SK-N-SH (cell line): ENCODE measurements around the gene CLASP1. TPM values are rescaled to one million over a fixed set of nuclear protein-coding genes. Genes with fewer than 3 reads are reported as not detected.

Source experiments
- CTCF ChIA-PET: fragments of 300-600, 350-600 bp; formaldehyde crosslinking; extraction: SDS; loops from one replicate; lab custom pipeline; 2021; lab: Yijun Ruan, JAX
- POLR2A ChIA-PET: fragments of 350-600 bp; sonication (Branson Sonifier 250); formaldehyde crosslinking; extraction: SDS; loops from one replicate; lab custom pipeline; 2020; ENCODE audit warnings: antibody characterized with exemption, inconsistent platforms; lab: Yijun Ruan, JAX
- DNase-seq: peaks from one replicate; pipeline ENCODE4 v3.0.0; 2012
- H2AFZ ChIP-seq: fragments of 200-600 bp; sonication (generic); 2 replicates; pipeline ENCODE4 v1.8.1; 2016; ENCODE audit warnings: antibody characterized with exemption, mild to moderate bottlenecking, low read depth
- H3F3A ChIP-seq: fragments of 200-600 bp; sonication (generic); replicated peaks from 2 replicates; pipeline ENCODE3; 2016; ENCODE audit warnings: antibody characterized with exemption, mild to moderate bottlenecking; ENCODE audit not compliant: insufficient read depth
- H3K27ac ChIP-seq, 2 experiments: fragments of 200-500 bp in 1 of 2; fragments of 200-600 bp in 1 of 2; sonication (Bioruptor generic) in 1 of 2; sonication (generic), shearing (Covaris generic) in 1 of 2; 2 replicates each; pipeline versions ENCODE4 v1.5.1 to v1.6.1; 2014 to 2016; ENCODE audit warnings: low read depth in 2 of 2, inconsistent platforms in 1 of 2, low read length in 1 of 2, mild to moderate bottlenecking in 1 of 2, mixed read lengths in 1 of 2
- H3K27me3 ChIP-seq: fragments of 200-600 bp; sonication (generic), shearing (Covaris generic); 2 replicates; pipeline ENCODE4 v1.6.1; 2016; ENCODE audit warnings: mixed run types; ENCODE audit not compliant: insufficient read depth
- H3K36me3 ChIP-seq, 2 experiments: fragments of 200-500 bp in 1 of 2; fragments of 200-600 bp in 1 of 2; sonication (Bioruptor generic) in 1 of 2; sonication (generic) in 1 of 2; replicated peaks in 1 of 2; 2 replicates each; pipeline versions ENCODE3 to v1.5.1; 2014 to 2016; ENCODE audit warnings: low read length in 1 of 2, mild to moderate bottlenecking in 1 of 2; ENCODE audit not compliant: insufficient read depth in 2 of 2, control insufficient read depth in 1 of 2
- H3K4me1 ChIP-seq, 2 experiments: fragments of 200-500 bp in 1 of 2; fragments of 200-600 bp in 1 of 2; sonication (Bioruptor generic) in 1 of 2; sonication (generic), shearing (Covaris generic) in 1 of 2; 2 replicates each; pipeline versions ENCODE4 v1.5.1 to v1.6.1; 2014 to 2016; ENCODE audit warnings: low read depth in 1 of 2, low read length in 1 of 2, mixed run types in 1 of 2; ENCODE audit not compliant: insufficient read depth in 2 of 2, control insufficient read depth in 1 of 2
- H3K4me2 ChIP-seq: fragments of 200-600 bp; sonication (generic), shearing (Covaris generic); 2 replicates; pipeline ENCODE4 v1.6.1; 2017; ENCODE audit warnings: mixed run types
- H3K4me3 ChIP-seq, 2 experiments: fragments of 200-500 bp in 1 of 2; fragments of 200-600 bp in 1 of 2; sonication (Bioruptor generic) in 1 of 2; sonication (generic), shearing (Covaris generic) in 1 of 2; 2 replicates each; pipeline versions ENCODE4 v1.5.1 to v1.8.1; 2014 to 2016; ENCODE audit warnings: low read depth in 2 of 2, inconsistent platforms in 1 of 2, low read length in 1 of 2, mild to moderate bottlenecking in 1 of 2, mixed read lengths in 1 of 2, moderate library complexity in 1 of 2
- H3K79me2 ChIP-seq: fragments of 200-600 bp; sonication (generic); 2 replicates; pipeline ENCODE4 v1.8.1; 2017; ENCODE audit warnings: mild to moderate bottlenecking; ENCODE audit not compliant: insufficient read depth
- H3K9ac ChIP-seq: fragments of 200-600 bp; sonication (generic); 2 replicates; pipeline ENCODE4 v1.6.1; 2017; ENCODE audit warnings: mixed run types
- H3K9me2 ChIP-seq: fragments of 200-600 bp; sonication (generic); 2 replicates; pipeline ENCODE4 v1.6.1; 2017; ENCODE audit warnings: mixed run types
- H3K9me3 ChIP-seq: fragments of 200-600 bp; sonication (generic); 2 replicates; pipeline ENCODE4 v1.6.1; 2017; ENCODE audit warnings: mixed run types, mild to moderate bottlenecking, moderate library complexity
- H4K20me1 ChIP-seq: fragments of 200-600 bp; sonication (generic); 2 replicates; pipeline ENCODE4 v1.6.1; 2017; ENCODE audit warnings: mild to moderate bottlenecking, mixed run types; ENCODE audit not compliant: insufficient read depth
- CHD2 ChIP-seq: fragments of 150-350 bp; IDR thresholded peaks from 2 replicates; pipeline ENCODE4 v1.6.1; 2018; ENCODE audit warnings: low read length; ENCODE audit not compliant: partially characterized antibody
- CTCF ChIP-seq: fragments of 200-600 bp; sonication (generic); IDR thresholded peaks from 2 replicates; pipeline ENCODE4 v1.6.1; 2017; ENCODE audit warnings: antibody characterized with exemption, mild to moderate bottlenecking, moderate library complexity
- ELF1 ChIP-seq: IDR thresholded peaks from 2 replicates; pipeline ENCODE4 v1.4.0; 2012
- EP300 ChIP-seq, 2 experiments: IDR thresholded peaks; 2 replicates each; pipeline versions ENCODE4 v1.4.0 to v1.6.1; 2012; ENCODE audit warnings: borderline replicate concordance in 1 of 2, low read depth in 1 of 2, low read length in 1 of 2
- FOXM1 ChIP-seq: IDR thresholded peaks from 2 replicates; pipeline ENCODE4 v1.4.0; 2012; ENCODE audit warnings: low read depth, mild to moderate bottlenecking
- JUND ChIP-seq: IDR thresholded peaks from 2 replicates; pipeline ENCODE4 v1.4.0; 2012
- POLR2AphosphoS5 ChIP-seq: IDR thresholded peaks from 2 replicates; pipeline ENCODE4 v1.6.1; 2012; ENCODE audit warnings: low read depth, low read length
- RAD21 ChIP-seq: IDR thresholded peaks from 2 replicates; pipeline ENCODE4 v1.6.1; 2012; ENCODE audit warnings: mild to moderate bottlenecking, low read length
- RCOR1 ChIP-seq: fragments of 150-350 bp; IDR thresholded peaks from 2 replicates; pipeline ENCODE4 v1.6.1; 2017; ENCODE audit warnings: antibody characterized with exemption, low read length
- REST ChIP-seq: IDR thresholded peaks from 2 replicates; pipeline ENCODE4 v1.6.1; 2012; ENCODE audit warnings: mild to moderate bottlenecking, low read depth, low read length, moderate library complexity
- RFX5 ChIP-seq: IDR thresholded peaks from 2 replicates; pipeline ENCODE4 v1.6.1; 2012; ENCODE audit warnings: mild to moderate bottlenecking, improper control_type of control experiment, low read length
- SMC3 ChIP-seq: IDR thresholded peaks from 2 replicates; pipeline ENCODE4 v1.6.1; 2012; ENCODE audit warnings: low read depth, low read length, improper control_type of control experiment
- TAF1 ChIP-seq: IDR thresholded peaks from 2 replicates; pipeline ENCODE4 v1.6.1; 2012; ENCODE audit warnings: low read depth, mild to moderate bottlenecking, low read length, moderate library complexity, borderline replicate concordance
- USF1 ChIP-seq: IDR thresholded peaks from 2 replicates; pipeline ENCODE4 v1.4.0; 2012; ENCODE audit warnings: low read depth, borderline replicate concordance
- WGBS: methylation state at CpG from one replicate; pipeline ENCODE4 v1.1.6; 2017; ENCODE audit warnings: low lambda C conversion rate; 5-methylcytosine and 5-hydroxymethylcytosine counted together
- polyA plus RNA-seq, 3 experiments: library from polyadenylated mRNA; depleted of rRNA; stranded (reverse); fragments of >200 nt; gene quantifications; 2 replicates each; pipeline ENCODE4 v1.2.3, GENCODE V29; 2012

The CLASP1 gene
- polyA plus RNA-seq, 1 of the 3 experiments (the other 2 are of a cell fraction): 4.9 TPM

- no peak for TF ChIP-seq CTCF
Measured at GRCh38 chr2:121570036-121570666, 79.1 kb downstream of the CLASP1 start (continued).

GRCh38 chr2:121567957-121568409 lies 81.3 kb downstream of the CLASP1 start:
- POLR2A ChIA-PET: no interaction called here
- WGBS: 61% methylated on average over 3 of the region's 4 CpGs
- Histone ChIP-seq H2AFZ (no peak overlapping the region), H3K9ac (no peak overlapping the region), H3K27me3 (no peaks in the 10 kb centered on the region)
- TF ChIP-seq CTCF (no peak), JUND (no peak), SMC3 (no peak), EP300 (IDR thresholded peaks at IDR 0.05; ENCODE audit: borderline replicate concordance in 1 of 2, low read depth in 1 of 2, low read length in 1 of 2) (no peak), RAD21 (no peak), ELF1 (no peak), REST (no peak), TAF1 (no peak), POLR2AphosphoS5 (no peak), CHD2 (no peak), RCOR1 (no peak), FOXM1 (no peak), USF1 (no peak), RFX5 (no peak)
- TF ChIP-seq, all 33 proteins: peak for 0
- Histone ChIP-seq H3K4me2 (no peak overlapping the region), H3K4me3 (no peak overlapping the region), H3K9me2 (no peaks in the 10 kb centered on the region), H3F3A (peaks cover under 1% of the 10 kb centered on the region), H3K79me2 (peaks cover 48% of the 10 kb centered on the region; the same call in 1 of the 2 replicates), H4K20me1 (no peaks in the 10 kb centered on the region; the same call in 1 of the 2 replicates), H3K36me3 (no peaks in the 10 kb centered on the region), H3K4me1 (peaks cover 2 to 15% of the 10 kb centered on the region in 2 experiments; a peak in 3 of 4 replicates), H3K27ac (no peak overlapping the region), H3K9me3 (no peaks in the 10 kb centered on the region)
- no peak for DNase-seq
- CTCF ChIA-PET: no interaction called here
